Ovary (tissue), 9 donors: ENCODE data around the gene CSK. TPM values are rescaled to one million over a fixed set of nuclear protein-coding genes. Genes with fewer than 3 reads are reported as not detected.

ENCODE experiments used
- DNase-seq, 5 donors: peaks; one replicate each; pipeline ENCODE4 v3.0.0-alpha.2; 2019 to 2020
- H3K27ac ChIP-seq, 2 donors: fragments of 200-600 bp; one replicate each; pipeline versions ENCODE4 v1.5.1 to v1.8.0; 2019 to 2022
- H3K27me3 ChIP-seq: fragments of 200-600 bp; one replicate; pipeline ENCODE4 v1.8.0; 2022
- H3K36me3 ChIP-seq: fragments of 200-600 bp; sonication (generic); one replicate; pipeline ENCODE4 v1.5.1; 2019
- H3K4me1 ChIP-seq: one replicate; pipeline ENCODE4 v1.8.1; 2013; ENCODE audit warnings: mild to moderate bottlenecking, moderate library complexity; ENCODE audit not compliant: insufficient read depth
- H3K4me3 ChIP-seq: fragments of 200-600 bp; sonication (generic); one replicate; pipeline ENCODE4 v1.5.1; 2017
- H3K9me3 ChIP-seq, 2 donors: fragments of 200-600 bp in 1 of 2; sonication (generic) in 1 of 2; one replicate each; pipeline versions ENCODE4 v1.5.1 to v1.8.1; 2013 to 2019; ENCODE audit warnings: mild to moderate bottlenecking in 1 of 2, moderate library complexity in 1 of 2
- CTCF ChIP-seq, 3 donors: fragments of 450-650 bp in 2 of 3; fragments of 200-600 bp in 1 of 3; IDR thresholded peaks; one replicate each; pipeline versions ENCODE4 v1.5.1 to v1.8.0; 2016 to 2022; ENCODE audit warnings: antibody characterized with exemption in 3 of 3, mild to moderate bottlenecking in 1 of 3
- EP300 ChIP-seq: sonication (generic); formaldehyde crosslinking; IDR thresholded peaks from one replicate; pipeline ENCODE4 v1.6.1; 2017; ENCODE audit warnings: antibody characterized with exemption
- POLR2A ChIP-seq: fragments of 450-650 bp; IDR thresholded peaks from one replicate; pipeline ENCODE4 v1.6.1; 2017; ENCODE audit warnings: antibody characterized with exemption, mild to moderate bottlenecking, moderate library complexity
- WGBS, 3 donors: extraction: QIAGEN DNeasy Blood & Tissue Kit in 1 of 3; methylation state at CpG; one replicate each; pipeline versions ENCODE4 v1.1.5 to v1.1.7; 2013 to 2017; 5-methylcytosine and 5-hydroxymethylcytosine counted together
- intact Hi-C, 4 donors: fragments of 100-400 bp; cut with DNase I; formaldehyde crosslinking; loops; one replicate each; pipeline versions ENCODE4 v1.11.0 to v1.15.1; 2022 to 2023
- polyA plus RNA-seq, 2 donors: library from polyadenylated mRNA; stranded (reverse); fragments of 200-250 nt in 1 of 2; fragments of 350-450 nt in 1 of 2; fragmentation: Illumina TruSeq in 1 of 2; extraction: RNeasy Lipid Tissue Mini Kit (QIAGEN cat#74804) in 1 of 2; gene quantifications; one replicate each; pipeline ENCODE4 v1.2.3, GENCODE V29; 2013 to 2014
- total RNA-seq, 7 donors: library from RNA; depleted of rRNA in 2 of 7; stranded (reverse); fragments of >200 nt in 2 of 7; fragmentation: NEBNext Ultra II Directional in 3 of 7; extraction: Animal tissue kit (Norgen Biotek cat#: 25700) in 3 of 7; gene quantifications; one replicate each; pipeline versions ENCODE4 v1.1.0 to v1.2.4, GENCODE V29; 2016 to 2023
- donor health status: DM: no; HTN: no; CAD: no; lungs with moderate emphysema.
- donor health status: DM: no; HTN: no; CAD: no.
- donor health status: Bipolar disorder and iron deficiency.
- donor health status: DM: yes; HTN: yes; CAD: no.
- donor health status: DM: no; HTN: no; CAD: no.
- donor health status: DM: yes; HTN: yes; CAD: no.

CSK gene
- total and polyA plus RNA-seq, 9 donors: 9.2 to 49.6 (median 41.1) TPM

GRCh38 chr15:74742422-74742821 lies 39.5 kb upstream of the CSK start:
- no peak overlapping the region for H3K4me3 ChIP-seq
- no peaks in the 10 kb centered on the region for H3K36me3 ChIP-seq
- TF ChIP-seq POLR2A (no peak), CTCF (IDR thresholded peaks at IDR 0.05) (no peak)
- H3K9me3 ChIP-seq: peaks cover 0 to 7% of the 10 kb centered on the region in 2 donors
- intact Hi-C loops: no loop called here
- H3K4me1 ChIP-seq: no peaks in the 10 kb centered on the region
- H3K27me3 ChIP-seq: no peaks in the 10 kb centered on the region
- no peak overlapping the region for H3K27ac ChIP-seq
- no peak for DNase-seq
- WGBS, 3 donors: 66 to 84% (median 75%) methylated on average over 5 of the region's 5 CpGs

DNA sequence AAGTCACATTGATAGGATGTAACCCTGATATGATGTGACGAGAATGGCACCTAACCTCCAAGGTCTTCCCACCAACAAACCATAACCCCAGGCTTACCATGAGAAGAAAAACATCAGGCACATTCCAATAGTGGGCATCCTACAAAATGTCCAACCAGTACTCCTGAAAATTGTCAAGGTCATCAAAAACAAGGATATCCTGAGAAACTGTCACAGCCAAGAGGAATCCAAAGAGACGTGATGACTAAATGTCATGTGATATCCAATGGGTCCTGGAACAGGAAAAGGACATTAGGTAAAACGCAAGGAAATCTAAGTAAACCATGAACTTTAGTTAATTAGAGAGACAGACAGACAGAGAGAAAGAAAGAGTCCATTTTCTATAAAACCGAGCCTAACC lies 35.5 kb upstream of the CSK start:
- TF ChIP-seq EP300 (no peak), POLR2A (no peak), CTCF (IDR thresholded peaks at IDR 0.05) (no peak)
- no peaks in the 10 kb centered on the region for H3K4me1 ChIP-seq
- H3K9me3 ChIP-seq: peaks cover 0 to 7% of the 10 kb centered on the region in 2 donors
- H3K4me3 ChIP-seq: no peak overlapping the region
- intact Hi-C loops: no loop called here
- H3K27me3 ChIP-seq: no peaks in the 10 kb centered on the region
- H3K36me3 ChIP-seq: no peaks in the 10 kb centered on the region
- WGBS, 3 donors: 50 to 66% (median 54%) methylated on average over 4 of the region's 4 CpGs
- DNase-seq: no peak
- H3K27ac ChIP-seq: no peak overlapping the region

- Histone ChIP-seq H3K9me3 (no peaks in the 10 kb centered on the region), H3K27ac (no peak within 1 kb of the TSS), H3K27me3 (no peaks in the 10 kb centered on the region), H3K36me3 (no peaks in the 10 kb centered on the region), H3K4me1 (no peaks in the 10 kb centered on the region), H3K4me3 (no peak within 1 kb of the TSS)
- TF ChIP-seq POLR2A (no peak), EP300 (no peak), CTCF (IDR thresholded peaks at IDR 0.05) (no peak)
- intact Hi-C loops: no loop called here
- WGBS, 3 donors: 69 to 72% (median 71%) methylated on average over 3 of the region's 3 CpGs
- no peak for DNase-seq
Observed at GRCh38 chr15:74748322-74748946, 33.4 kb upstream of the CSK start, which contains the start of gene CYP1A2. TSS of gene CYP1A2 (plus strand) at chr15:74748845. CDS start at chr15:74749739, 894 bp downstream.

- H3K36me3 ChIP-seq: no peaks in the 10 kb centered on the region
- H3K4me1 ChIP-seq: no peaks in the 10 kb centered on the region
- 87 to 91% (median 90%) methylated on average over 19 to 20 of the region's 20 CpGs for WGBS, 3 donors
- TF ChIP-seq POLR2A (no peak), CTCF (IDR thresholded peaks at IDR 0.05) (no peak), EP300 (no peak)
- H3K4me3 ChIP-seq: no peak overlapping the region
- H3K27me3 ChIP-seq: no peaks in the 10 kb centered on the region
- no peak for DNase-seq
- no peaks in the 10 kb centered on the region for H3K9me3 ChIP-seq
- intact Hi-C loops: no loop called here
- no peak overlapping the region for H3K27ac ChIP-seq
Observed at GRCh38 chr15:74749832-74750231, 32.0 kb upstream of the CSK start.
